Epithelial cell of umbilical artery (primary cell): ENCODE data around the gene SLC4A7. TPM values are rescaled to one million over a fixed set of nuclear protein-coding genes. Genes with fewer than 3 reads are reported as not detected.

Experiments
- total RNA-seq: library from RNA; depleted of rRNA; stranded (reverse); fragments of >200 nt; gene quantifications from 2 replicates; pipeline ENCODE4 v1.2.3, GENCODE V29; 2014

SLC4A7 gene
- total RNA-seq: 85.9 and 131 TPM in 2 replicates

DNA sequence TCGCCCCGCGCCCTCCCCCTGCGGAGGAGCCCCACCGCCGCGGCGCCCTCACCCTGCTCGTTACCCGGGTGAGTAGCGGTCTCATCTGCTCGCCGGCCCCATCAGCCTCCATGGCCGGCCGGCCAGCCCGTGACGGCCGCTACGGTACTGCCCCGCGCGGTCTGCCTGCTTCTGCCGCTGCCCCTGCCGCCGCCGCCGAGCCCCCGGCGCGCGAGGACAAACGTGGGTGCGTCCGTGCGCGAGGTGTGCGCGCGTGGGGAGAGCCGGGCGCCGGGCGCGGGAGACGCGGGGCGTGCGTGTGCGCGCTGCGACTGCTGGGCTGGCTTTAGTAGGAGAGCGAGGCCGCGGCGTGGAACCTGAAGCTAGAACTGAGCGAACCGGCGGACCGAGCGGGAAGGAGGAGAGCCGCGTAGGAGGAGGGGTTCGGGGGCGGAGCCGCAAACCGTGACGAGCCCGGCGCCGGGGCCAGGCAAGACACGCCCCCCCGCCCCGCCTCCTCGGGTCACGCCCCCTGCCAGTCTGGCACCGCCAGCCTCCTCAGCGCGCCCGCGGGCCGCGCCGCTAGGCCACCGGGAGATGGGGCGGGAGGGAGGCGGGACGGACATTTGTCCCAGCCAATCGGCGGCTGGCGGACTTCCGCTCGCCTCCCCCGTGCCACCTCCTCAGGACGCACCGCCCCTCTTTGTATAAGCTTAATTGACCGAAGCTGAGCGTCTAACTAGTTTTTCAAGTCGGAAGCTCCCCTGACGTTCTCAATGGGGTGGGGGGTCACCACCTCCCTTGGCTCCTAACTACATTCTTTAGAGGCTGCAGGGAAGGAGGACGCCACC lies at the start of gene SLC4A7:
Gene SLC4A7 (minus strand): TSS at position 370 of the 830 bp plus-strand sequence. CDS start 258 bp downstream, at position 112.

DNA sequence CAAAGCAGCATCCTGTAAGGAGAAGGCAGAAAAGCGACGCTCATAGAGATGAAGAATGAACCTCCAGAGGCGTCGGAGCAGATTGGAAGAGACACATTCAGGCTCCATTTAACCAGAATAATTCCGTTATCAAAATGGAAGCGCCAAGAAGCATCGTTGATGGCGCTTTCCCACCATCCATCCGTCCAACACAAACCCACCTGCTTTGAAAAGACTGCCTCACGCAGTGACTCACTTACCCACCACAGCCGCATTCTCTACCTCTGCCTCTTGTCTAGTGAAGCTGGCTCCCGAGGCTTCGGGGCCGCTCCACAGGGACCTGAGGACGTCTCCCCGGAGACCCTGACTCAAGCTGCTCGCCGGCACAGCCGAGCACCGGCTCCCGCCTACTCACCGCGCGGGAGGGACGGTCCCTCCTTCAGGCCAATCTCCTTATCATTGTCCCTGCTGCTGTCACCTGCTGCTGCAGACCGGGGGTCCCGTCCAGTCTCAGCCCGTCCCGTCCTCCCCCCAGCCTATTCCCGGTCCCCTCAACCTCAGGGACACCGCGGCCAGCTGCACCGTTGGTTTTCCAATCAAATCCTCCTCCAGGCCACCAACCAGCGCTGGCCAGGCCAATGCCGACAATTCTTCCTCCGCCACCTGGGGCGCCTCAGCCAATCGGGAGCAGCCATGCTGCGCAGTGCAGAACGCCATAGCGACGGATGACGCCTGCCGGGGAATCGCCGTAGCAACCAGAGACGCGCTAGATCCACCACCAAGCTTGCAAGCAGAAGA lies 115.2 kb downstream of the SLC4A7 start, which contains the start of gene NEK10:
Gene NEK10 (minus strand): TSS at position 553 of the 777 bp plus-strand sequence. CDS start 16,501 bp downstream, outside the sequence.

Other genes with a start within 250 kb of the SLC4A7 start
- gene NEK10, start 115.0 kb downstream of the SLC4A7 start, total RNA-seq: 1.8 and 1.9 TPM in 2 replicates
- gene EOMES, start 237.9 kb upstream of the SLC4A7 start, total RNA-seq: not detected in 2 replicates